SK-N-MC (cell line): ENCODE data around the gene ATPAF1.
"Not testable (repeated sequence)": the region's sequence is repeated elsewhere in the genome, so short reads cannot be mapped to it uniquely, and the experiment has no call there.

ENCODE experiments used
- DNase-seq: peaks from one replicate; pipeline ENCODE4 v3.0.0-alpha.2; 2011; ENCODE audit warnings: low read depth, low spot score
- H3K27ac ChIP-seq: fragments of 200-600 bp; sonication (generic); 2 replicates; pipeline ENCODE4 v1.5.1; 2016; ENCODE audit warnings: mixed run types
- H3K36me3 ChIP-seq: fragments of 200-600 bp; sonication (generic); 2 replicates; pipeline ENCODE4 v1.6.1; 2017; ENCODE audit warnings: antibody characterized with exemption, low read length, mixed read lengths; ENCODE audit not compliant: insufficient read depth
- H3K4me3 ChIP-seq: fragments of 200-600 bp; sonication (generic); 2 replicates; pipeline ENCODE4 v1.5.1; 2016
- H3K9ac ChIP-seq: fragments of 200-600 bp; sonication (generic); 2 replicates; pipeline ENCODE4 v1.8.0; 2017; ENCODE audit warnings: mixed run types, mixed read lengths; ENCODE audit not compliant: insufficient read length
- H3K9me3 ChIP-seq: fragments of 200-600 bp; sonication (generic); 2 replicates; pipeline ENCODE4 v1.6.1; 2017; ENCODE audit warnings: low read depth, mild to moderate bottlenecking, antibody characterized with exemption, low read length, moderate library complexity, mixed read lengths
- EZH2 ChIP-seq: fragments of 200-600 bp; sonication (generic); IDR thresholded peaks from one replicate; pipeline ENCODE4 v1.6.1; 2017; ENCODE audit warnings: antibody characterized with exemption
- FOXP2 ChIP-seq: optimal IDR thresholded peaks from 2 replicates; pipeline ENCODE3; 2011; ENCODE audit warnings: mild to moderate bottlenecking, moderate library complexity; ENCODE audit not compliant: insufficient read depth; ENCODE audit errors: extremely low read length, control extremely low read depth
- POLR2AphosphoS5 ChIP-seq: IDR thresholded peaks from 2 replicates; pipeline ENCODE4 v1.6.1; 2012; ENCODE audit warnings: mild to moderate bottlenecking, low read depth, low read length, borderline replicate concordance

The ATPAF1 gene

DNA sequence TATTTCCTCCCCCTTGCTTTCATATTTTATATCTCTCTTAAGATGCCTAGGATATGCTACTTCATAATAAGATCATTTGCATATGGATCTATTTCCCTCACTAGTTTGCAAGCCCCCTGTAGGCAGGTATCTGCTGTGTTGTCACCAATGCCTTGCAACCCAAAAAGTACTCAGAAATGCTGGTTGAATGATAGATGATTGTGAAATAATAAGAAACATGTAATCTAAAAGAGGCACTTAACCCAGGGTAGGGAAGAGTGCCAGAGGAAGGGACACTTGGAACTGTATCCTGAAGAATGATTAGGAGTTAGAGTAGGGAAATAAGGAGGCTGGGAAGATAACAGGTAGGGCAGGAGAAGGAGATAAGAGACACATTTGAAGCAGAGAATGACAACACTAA lies 12.3 kb downstream of the ATPAF1 start:
- H3K4me3 ChIP-seq, result no peak overlapping the region
- TF ChIP-seq POLR2AphosphoS5 (no peak), FOXP2 (no peak), EZH2 (no peak)
- no peak overlapping the region for H3K9ac ChIP-seq
- no peak overlapping the region for H3K27ac ChIP-seq
- peaks cover 46% of the 10 kb centered on the region for H3K36me3 ChIP-seq
- no peak for DNase-seq
- H3K9me3 ChIP-seq, result no peaks in the 10 kb centered on the region

DNA sequence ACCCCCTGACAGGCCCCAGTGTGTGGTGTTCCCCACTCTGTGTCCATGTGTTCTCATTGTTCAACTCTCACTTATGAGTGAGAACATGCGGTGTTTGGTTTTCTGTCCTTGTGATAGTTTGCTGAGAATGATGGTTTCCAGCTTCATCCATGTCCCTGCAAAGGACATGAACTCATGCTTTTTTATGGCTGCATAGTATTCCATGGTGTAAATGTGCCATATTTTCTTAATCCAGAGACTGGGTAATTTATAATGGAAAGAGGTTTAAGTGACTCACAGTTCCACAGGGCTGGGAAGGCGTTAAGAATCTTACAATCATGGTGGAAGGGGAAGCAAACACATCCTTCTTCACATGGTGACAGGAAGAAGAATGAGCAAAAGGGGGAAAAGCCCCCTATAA lies 13.5 kb downstream of the ATPAF1 start:
- H3K36me3 ChIP-seq, result peaks cover 57% of the 10 kb centered on the region
- not testable (repeated sequence) for H3K4me3 ChIP-seq, DNase-seq, H3K9me3 ChIP-seq, H3K27ac ChIP-seq, H3K9ac ChIP-seq

- peak overlapping the region; percentile 64 for H3K27ac ChIP-seq
- no peak overlapping the region for H3K4me3 ChIP-seq
- peaks cover 7% of the 10 kb centered on the region for H3K9me3 ChIP-seq
- no peak for DNase-seq
- no peak overlapping the region for H3K9ac ChIP-seq
- TF ChIP-seq POLR2AphosphoS5 (no peak), EZH2 (no peak), FOXP2 (no peak)
- peaks cover 63% of the 10 kb centered on the region for H3K36me3 ChIP-seq
Observed at GRCh38 chr1:46654012-46654411, 14.2 kb downstream of the ATPAF1 start.

- H3K4me3 ChIP-seq, result no peak overlapping the region
- DNase-seq, result no peak
- no peak for TF ChIP-seq POLR2AphosphoS5
Observed at GRCh38 chr1:46653405-46653958, 14.7 kb downstream of the ATPAF1 start.

DNA sequence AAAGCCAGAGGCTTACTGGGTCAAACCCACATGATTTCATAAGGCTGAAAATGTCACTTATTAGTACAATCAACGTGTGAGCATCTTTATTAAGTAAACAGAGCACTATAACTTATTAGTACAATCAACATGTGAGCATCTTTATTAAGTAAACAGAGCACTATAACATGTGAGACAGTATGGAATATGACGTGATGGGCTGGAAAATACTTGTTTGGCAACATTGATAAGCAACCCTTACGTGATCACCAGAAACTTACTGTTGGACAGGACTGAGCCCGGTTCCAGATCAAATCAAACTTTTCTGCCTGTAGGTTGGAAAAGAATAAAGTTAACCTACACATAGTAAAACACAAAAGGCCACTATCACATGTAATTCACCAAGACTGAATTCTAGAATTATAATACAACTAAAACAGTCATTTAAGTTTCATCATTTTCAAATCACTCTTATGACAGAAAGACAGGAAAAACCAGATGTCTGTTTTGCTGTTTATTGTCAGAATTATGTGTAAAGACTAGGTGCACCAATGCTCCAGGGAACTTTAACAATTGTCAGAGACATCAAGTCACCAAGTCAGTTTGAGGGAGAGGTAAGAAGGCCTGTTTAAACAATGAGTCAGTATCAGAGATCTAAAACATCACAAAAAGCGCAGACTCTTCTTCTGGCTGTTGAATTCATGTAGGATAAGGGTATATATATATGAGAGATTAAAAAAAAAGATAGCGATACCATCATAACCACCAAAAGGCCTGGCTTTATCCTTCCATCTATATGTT lies 15.7 kb downstream of the ATPAF1 start:
- Histone ChIP-seq H3K36me3 (peaks cover 65% of the 10 kb centered on the region), H3K27ac (no peak overlapping the region), H3K9me3 (peaks cover 7% of the 10 kb centered on the region), H3K4me3 (no peak overlapping the region), H3K9ac (no peak overlapping the region)
- DNase-seq, result no peak
- TF ChIP-seq FOXP2 (no peak), POLR2AphosphoS5 (no peak), EZH2 (no peak)

More at GRCh38 chr1:46653405-46653958, 14.7 kb downstream of the ATPAF1 start:
- Histone ChIP-seq H3K9me3 (peaks cover 7% of the 10 kb centered on the region), H3K27ac (peak overlapping the region; percentile 64), H3K36me3 (peaks cover 67% of the 10 kb centered on the region), H3K9ac (no peak overlapping the region)

DNA sequence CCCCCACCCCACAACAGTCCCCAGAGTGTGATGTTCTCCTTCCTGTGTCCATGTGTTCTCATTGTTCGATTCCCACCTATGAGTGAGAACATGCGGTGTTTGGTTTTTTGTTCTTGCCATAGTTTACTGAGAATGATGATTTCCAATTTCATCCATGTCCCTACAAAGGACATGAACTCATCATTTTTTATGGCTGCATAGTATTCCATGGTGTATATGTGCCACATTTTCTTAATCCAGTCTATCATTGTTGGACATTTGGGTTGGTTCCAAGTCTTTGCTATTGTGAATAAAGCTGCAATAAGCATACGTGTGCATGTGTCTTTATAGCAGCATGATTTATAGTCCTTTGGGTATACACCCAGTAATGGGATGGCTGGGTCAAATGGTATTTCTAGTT lies 17.0 kb downstream of the ATPAF1 start:
- not testable (repeated sequence) for H3K27ac ChIP-seq, DNase-seq, H3K9ac ChIP-seq, H3K9me3 ChIP-seq, H3K4me3 ChIP-seq
- peaks cover 59% of the 10 kb centered on the region for H3K36me3 ChIP-seq

GRCh38 chr1:46650491-46650890 lies 17.7 kb downstream of the ATPAF1 start:
- H3K27ac ChIP-seq, result no peak overlapping the region
- H3K4me3 ChIP-seq, result no peak overlapping the region
- no peak overlapping the region for H3K9ac ChIP-seq
- H3K9me3 ChIP-seq, result peaks cover 7% of the 10 kb centered on the region
- DNase-seq, result no peak
- H3K36me3 ChIP-seq, result peaks cover 52% of the 10 kb centered on the region
- no peak for TF ChIP-seq FOXP2
- TF ChIP-seq POLR2AphosphoS5, result no peak
- TF ChIP-seq EZH2, result no peak

- no peak for TF ChIP-seq POLR2AphosphoS5
- no peak for TF ChIP-seq EZH2
- TF ChIP-seq FOXP2, result no peak
- no peak overlapping the region for H3K4me3 ChIP-seq
- H3K27ac ChIP-seq, result no peak overlapping the region
- DNase-seq, result no peak
- H3K9me3 ChIP-seq, result peaks cover 7% of the 10 kb centered on the region
- peaks cover 46% of the 10 kb centered on the region for H3K36me3 ChIP-seq
- no peak overlapping the region for H3K9ac ChIP-seq
Observed at GRCh38 chr1:46649764-46650163, 18.4 kb downstream of the ATPAF1 start.

DNA sequence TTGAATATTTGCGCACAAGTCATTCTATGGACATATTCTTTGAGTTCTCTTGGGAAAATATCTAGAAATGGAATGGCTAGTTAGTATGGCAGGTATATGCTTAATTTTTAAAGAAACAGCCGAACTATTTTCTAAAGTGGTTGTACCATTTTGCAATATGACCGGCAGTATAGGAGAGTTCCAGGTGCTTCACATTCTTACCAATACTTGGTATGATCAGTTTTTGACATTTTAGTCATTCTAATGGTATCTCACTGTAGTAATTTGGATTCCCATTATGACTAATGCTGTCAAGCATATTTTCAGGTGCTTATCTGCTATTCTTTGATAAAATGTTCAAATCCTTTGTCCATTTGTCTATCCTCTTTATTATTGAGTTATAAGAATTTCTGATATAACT lies 20.6 kb downstream of the ATPAF1 start:
- Histone ChIP-seq H3K36me3 (peaks cover 45% of the 10 kb centered on the region), H3K4me3 (no peak overlapping the region), H3K9ac (no peak overlapping the region), H3K9me3 (peaks cover 7% of the 10 kb centered on the region), H3K27ac (no peak overlapping the region)
- TF ChIP-seq FOXP2 (no peak), EZH2 (no peak), POLR2AphosphoS5 (no peak)
- no peak for DNase-seq

DNA sequence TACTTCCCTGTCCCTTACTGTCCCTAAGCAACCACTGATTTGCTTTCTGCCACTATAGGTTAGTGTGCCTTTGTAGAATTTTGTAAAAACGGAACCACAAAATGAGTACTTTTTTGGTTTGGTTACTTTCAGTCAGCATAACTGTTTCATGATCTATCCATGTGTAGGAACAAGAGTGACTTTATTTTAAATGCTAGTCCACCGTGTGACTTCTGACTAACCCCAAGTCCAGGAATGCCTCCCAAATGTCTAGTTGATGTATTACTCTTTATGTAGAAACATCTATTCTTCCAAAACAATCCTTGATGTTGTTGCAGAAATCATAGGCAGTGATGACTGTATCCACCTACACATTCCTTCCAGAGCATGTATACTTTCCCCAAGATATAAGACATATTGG lies 21.3 kb downstream of the ATPAF1 start:
- TF ChIP-seq FOXP2, result no peak
- TF ChIP-seq EZH2, result no peak
- TF ChIP-seq POLR2AphosphoS5, result no peak
- H3K4me3 ChIP-seq, result no peak overlapping the region
- H3K9me3 ChIP-seq, result peaks cover 7% of the 10 kb centered on the region
- DNase-seq, result no peak
- no peak overlapping the region for H3K27ac ChIP-seq
- H3K36me3 ChIP-seq, result peaks cover 41% of the 10 kb centered on the region
- H3K9ac ChIP-seq, result no peak overlapping the region
